ENCODE data around the gene MSH2.
"Not testable (repeated sequence)": the region's sequence is repeated elsewhere in the genome, so short reads cannot be mapped to it uniquely, and the experiment has no call there.

Gene MSH2

DNA sequence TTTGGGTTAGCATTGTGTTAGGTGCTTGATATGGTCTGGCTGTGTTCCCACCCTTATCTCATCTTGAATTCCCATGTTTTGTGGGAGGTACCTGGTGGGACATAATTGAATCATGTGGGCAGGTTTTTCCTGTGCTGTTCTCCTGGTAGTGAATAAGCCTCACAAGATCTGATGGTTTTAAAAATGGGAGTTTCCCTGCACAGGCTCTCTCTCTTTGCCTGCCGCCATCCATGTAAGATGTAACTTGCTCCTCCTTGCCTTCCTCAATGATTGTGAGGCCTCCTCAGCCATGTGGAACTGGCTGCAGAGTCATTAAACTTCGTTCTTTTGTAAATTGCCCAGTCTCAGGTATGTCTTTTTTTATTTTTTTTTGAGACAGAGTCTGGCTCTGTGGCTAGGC is 2.8 kb downstream of the MSH2 start:
- H3K27me3 ChIP-seq, result no peaks in the 10 kb centered on the region
- H3K4me3 ChIP-seq, result no peak overlapping the region
- H3K9me3 ChIP-seq, result peaks cover 30% of the 10 kb centered on the region
- H3K27ac ChIP-seq, result no peak overlapping the region
- H3K36me3 ChIP-seq, result peaks cover 54% of the 10 kb centered on the region
- H3K4me2 ChIP-seq, result no peak overlapping the region
- no peak overlapping the region for H3K9ac ChIP-seq
- no peak for TF ChIP-seq Cebpa-rat (IDR thresholded peaks at IDR 0.05)
- peaks cover 19% of the 10 kb centered on the region for H4K20me1 ChIP-seq
- H3K4me1 ChIP-seq, result peaks cover 21% of the 10 kb centered on the region

DNA sequence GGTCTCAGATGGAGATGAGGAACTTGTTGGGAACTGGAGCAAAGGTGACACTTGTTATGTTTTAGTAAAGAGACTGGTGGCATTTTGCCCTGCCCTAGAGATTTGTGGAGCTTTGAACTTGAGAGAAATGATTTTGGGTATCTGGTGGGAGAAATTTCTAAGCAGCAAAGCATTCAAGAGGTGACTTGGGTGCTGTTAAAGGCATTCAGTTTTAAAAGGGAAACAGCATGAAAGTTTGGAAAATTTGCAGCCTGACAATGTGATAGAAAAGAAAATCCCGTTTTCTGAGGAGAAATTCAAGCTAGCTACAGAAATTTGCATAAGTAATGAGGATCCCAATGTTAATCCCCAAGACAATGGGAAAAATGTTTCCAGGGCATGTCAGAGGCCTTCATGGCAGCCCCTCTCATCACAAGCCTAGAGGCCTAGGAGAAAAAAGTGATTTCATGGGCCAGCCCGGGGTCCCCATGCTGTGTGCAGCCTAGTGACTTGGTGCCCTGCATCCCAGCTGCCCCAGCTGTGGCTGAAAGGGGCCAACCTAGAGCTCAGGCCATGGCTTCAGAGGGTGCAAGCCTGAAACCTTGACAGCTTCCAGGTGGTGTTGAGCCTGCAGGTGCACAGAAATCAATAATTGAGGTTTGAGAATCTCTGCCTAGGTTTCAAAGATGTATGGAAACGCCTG is 3.8 kb downstream of the MSH2 start:
- Histone ChIP-seq H3K4me1 (peaks cover 21% of the 10 kb centered on the region), H3K9me3 (peaks cover 30% of the 10 kb centered on the region), H3K36me3 (peaks cover 65% of the 10 kb centered on the region), H4K20me1 (peaks cover 19% of the 10 kb centered on the region)
- not testable (repeated sequence) for H3K9ac ChIP-seq, H3K4me3 ChIP-seq, H3K27me3 ChIP-seq, H3K4me2 ChIP-seq, H3K27ac ChIP-seq

DNA sequence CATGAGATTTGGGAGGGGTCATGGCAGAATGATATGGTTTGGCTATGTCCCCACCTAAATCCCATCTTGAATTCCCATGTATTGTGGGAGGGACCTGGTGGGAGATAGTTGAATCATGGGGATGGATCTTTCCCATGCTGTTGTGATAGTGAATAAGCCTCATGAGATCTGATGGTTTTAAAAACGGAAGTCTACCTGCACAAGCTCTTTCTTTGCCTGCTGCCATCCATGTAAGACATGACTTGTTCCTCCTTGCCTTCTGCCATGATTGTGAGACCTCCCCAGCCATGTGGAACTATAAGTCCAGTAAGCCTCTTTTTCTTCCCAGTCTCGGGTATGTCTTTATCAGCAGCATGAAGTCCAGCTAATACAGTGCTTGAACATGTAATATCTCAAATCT is 5.0 kb downstream of the MSH2 start:
- Histone ChIP-seq H3K36me3 (peaks cover 76% of the 10 kb centered on the region), H4K20me1 (peaks cover 19% of the 10 kb centered on the region), H3K9me3 (peaks cover 30% of the 10 kb centered on the region), H3K4me1 (peaks cover 13% of the 10 kb centered on the region)
- not testable (repeated sequence) for H3K4me2 ChIP-seq, H3K4me3 ChIP-seq, H3K27me3 ChIP-seq, H3K27ac ChIP-seq, H3K9ac ChIP-seq

DNA sequence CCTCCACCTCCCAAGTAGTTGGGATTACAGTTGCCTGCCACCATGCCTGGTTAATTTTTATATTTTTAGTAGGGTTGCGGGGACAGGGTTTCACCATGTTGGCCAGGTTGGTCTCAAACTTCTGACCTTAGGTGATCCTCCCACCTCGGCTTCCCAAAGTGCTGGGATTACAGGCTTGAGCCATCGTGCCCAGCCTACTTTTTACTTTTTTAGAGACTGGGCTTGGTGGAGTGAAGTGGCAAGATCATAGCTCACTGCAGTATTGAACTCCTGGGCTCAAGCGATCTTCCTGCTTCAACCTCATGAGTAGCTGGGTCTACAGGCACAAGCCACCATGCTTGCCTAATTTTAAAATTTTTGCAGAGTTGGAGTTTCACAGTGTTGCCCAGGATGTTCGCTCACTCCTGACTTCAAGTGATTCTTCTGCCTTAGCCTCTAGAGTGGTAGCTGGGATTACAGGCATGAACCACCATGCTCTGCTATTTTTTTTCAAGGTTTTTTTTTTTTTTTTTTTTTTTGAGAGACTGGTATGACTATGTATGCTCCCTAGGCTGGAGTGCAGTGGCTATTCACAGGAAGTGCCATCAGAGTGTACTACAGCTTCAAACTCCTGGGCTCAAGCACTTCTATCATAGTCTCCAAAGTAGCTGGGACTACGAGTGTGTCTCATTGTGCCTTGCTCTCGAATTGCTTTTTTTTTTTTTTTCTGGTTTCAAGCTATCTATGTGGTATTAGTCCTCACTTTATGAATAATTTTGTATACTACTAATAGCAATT is 11.9 kb downstream of the MSH2 start:
- TF ChIP-seq Cebpa-rat (IDR thresholded peaks at IDR 0.05), result no peak
- Histone ChIP-seq H3K4me2 (no peak overlapping the region), H3K36me3 (peaks cover 95% of the 10 kb centered on the region), H3K9ac (no peak overlapping the region), H3K4me1 (no peaks in the 10 kb centered on the region), H3K9me3 (no peaks in the 10 kb centered on the region), H4K20me1 (no peaks in the 10 kb centered on the region; the same call in 1 of the 2 replicates), H3K4me3 (no peak overlapping the region), H3K27ac (no peak overlapping the region), H3K27me3 (no peaks in the 10 kb centered on the region)

DNA sequence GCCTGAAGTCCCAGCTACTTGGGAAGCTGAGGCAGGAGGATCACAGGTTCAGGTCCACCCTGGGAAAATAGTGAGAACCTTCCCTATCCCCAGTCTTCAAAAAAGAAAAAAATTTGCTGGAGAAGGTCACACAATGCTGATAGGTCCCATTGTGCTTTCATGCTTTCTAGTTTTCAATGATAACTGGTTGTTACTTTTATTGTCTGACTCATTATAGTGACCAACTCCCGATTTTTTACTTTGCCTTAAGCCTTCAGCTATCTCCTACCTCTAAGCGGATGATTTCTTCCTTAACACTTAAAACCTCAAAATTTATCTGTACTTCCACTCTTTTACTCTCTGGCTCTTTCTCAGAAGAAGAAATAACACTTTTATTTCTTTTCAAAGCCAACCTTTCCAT is 17.3 kb downstream of the MSH2 start:
- Histone ChIP-seq H3K9me3 (no peaks in the 10 kb centered on the region), H3K9ac (no peak overlapping the region), H3K4me2 (no peak overlapping the region), H4K20me1 (no peaks in the 10 kb centered on the region; the same call in 1 of the 2 replicates), H3K4me1 (no peaks in the 10 kb centered on the region), H3K27ac (no peak overlapping the region), H3K36me3 (peaks cover 93% of the 10 kb centered on the region), H3K27me3 (no peaks in the 10 kb centered on the region), H3K4me3 (no peak overlapping the region)
- TF ChIP-seq Cebpa-rat (IDR thresholded peaks at IDR 0.05), result no peak

DNA sequence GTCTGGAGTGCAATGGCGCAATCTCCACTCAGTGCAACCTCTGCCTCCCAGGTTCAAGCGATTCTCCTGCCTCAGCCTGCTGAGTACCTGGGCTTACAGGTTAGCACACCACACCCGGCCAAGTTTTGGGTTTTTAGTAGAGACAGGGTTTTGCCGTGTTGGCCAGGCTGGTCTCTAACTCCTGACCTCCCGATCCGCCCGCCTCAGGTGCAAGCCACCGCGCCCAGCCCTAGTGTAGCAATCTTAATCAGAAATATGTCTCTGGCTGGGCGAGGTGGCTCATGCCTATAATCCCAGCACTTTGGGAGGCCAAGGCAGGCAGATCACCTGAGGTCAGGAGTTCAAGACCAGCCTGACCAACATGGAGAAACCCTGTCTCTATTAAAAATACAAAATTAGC is 17.7 kb downstream of the MSH2 start:
- H3K4me2 ChIP-seq, H3K9me3 ChIP-seq, H3K27ac ChIP-seq, H4K20me1 ChIP-seq, H3K4me1 ChIP-seq, H3K9ac ChIP-seq, H3K4me3 ChIP-seq, H3K27me3 ChIP-seq: not testable (repeated sequence)
- H3K36me3 ChIP-seq, result peaks cover 93% of the 10 kb centered on the region

DNA sequence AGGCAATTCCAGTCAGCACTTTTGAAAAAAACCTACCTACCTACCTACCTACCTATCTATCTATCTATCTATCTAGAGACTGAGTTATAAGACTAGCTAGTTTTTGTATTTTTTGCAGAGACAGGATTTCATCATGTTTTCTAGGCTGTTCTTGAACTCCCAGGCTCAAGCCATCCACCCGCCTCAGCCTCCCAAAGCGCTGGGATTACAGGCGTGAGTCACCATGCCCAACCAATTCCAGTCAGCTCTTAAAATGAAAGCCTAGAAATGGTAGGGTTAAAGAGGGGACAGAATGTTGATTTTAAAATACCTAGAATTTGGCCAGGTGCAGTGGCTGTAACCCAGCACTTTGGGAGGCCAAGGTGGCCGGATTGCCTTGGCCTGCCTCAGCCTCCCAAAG is 19.1 kb downstream of the MSH2 start:
- Histone ChIP-seq H3K27ac (no peak overlapping the region), H3K9me3 (no peaks in the 10 kb centered on the region), H3K4me2 (no peak overlapping the region), H3K4me3 (no peak overlapping the region), H4K20me1 (no peaks in the 10 kb centered on the region; the same call in 1 of the 2 replicates), H3K27me3 (no peaks in the 10 kb centered on the region), H3K9ac (no peak overlapping the region), H3K36me3 (peaks cover 97% of the 10 kb centered on the region), H3K4me1 (no peaks in the 10 kb centered on the region)
- TF ChIP-seq Cebpa-rat (IDR thresholded peaks at IDR 0.05), result no peak

DNA sequence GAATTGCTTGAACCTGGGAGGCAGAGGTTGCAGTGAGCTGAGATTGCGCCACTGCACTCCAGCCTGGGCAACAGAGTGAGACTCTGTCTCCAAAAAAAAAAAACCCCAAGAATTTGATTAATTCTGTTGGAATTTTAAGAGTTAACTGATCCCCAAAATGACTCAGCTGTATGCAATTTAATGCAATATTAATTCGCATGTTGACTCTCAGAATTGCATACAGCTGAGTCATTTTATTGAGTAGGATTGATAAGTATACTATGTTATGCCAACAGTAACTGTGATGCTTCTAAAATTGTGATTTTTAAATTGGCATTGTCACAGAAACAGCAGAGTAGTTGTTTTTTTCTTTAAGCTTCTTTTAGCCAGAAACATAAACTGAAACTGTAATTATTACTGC is 19.6 kb downstream of the MSH2 start:
- Histone ChIP-seq H3K9ac (no peak overlapping the region), H3K36me3 (peaks cover 97% of the 10 kb centered on the region), H3K27ac (no peak overlapping the region), H3K4me2 (no peak overlapping the region), H3K4me1 (no peaks in the 10 kb centered on the region), H3K9me3 (no peaks in the 10 kb centered on the region), H3K27me3 (no peaks in the 10 kb centered on the region), H3K4me3 (no peak overlapping the region), H4K20me1 (no peaks in the 10 kb centered on the region; the same call in 1 of the 2 replicates)
- TF ChIP-seq Cebpa-rat (IDR thresholded peaks at IDR 0.05), result no peak

DNA sequence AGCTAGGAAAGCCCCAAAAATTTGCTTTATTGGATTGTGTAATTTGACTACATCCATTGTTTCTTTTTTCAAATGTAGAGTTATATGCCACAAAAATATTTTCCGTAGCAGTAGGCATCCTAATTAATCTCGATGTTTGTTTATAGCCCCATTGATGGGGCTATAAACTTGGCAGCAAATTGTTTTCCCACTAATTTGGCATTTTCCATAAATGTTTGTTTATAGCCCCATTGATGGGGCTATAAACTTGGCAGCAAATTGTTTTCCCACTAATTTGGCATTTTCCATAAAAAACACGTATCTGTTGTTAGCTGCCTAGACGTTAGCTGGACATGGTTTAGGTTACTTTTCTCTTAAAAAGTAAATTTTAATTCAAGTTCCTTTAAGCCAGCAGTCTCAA is 23.8 kb downstream of the MSH2 start:
- Histone ChIP-seq H3K4me1 (no peaks in the 10 kb centered on the region), H4K20me1 (no peaks in the 10 kb centered on the region; the same call in 1 of the 2 replicates), H3K4me3 (no peak overlapping the region), H3K27me3 (no peaks in the 10 kb centered on the region), H3K4me2 (no peak overlapping the region), H3K9ac (no peak overlapping the region), H3K27ac (no peak overlapping the region), H3K9me3 (peaks cover 18% of the 10 kb centered on the region), H3K36me3 (peaks cover 99% of the 10 kb centered on the region)
- TF ChIP-seq Cebpa-rat (IDR thresholded peaks at IDR 0.05), result no peak

DNA sequence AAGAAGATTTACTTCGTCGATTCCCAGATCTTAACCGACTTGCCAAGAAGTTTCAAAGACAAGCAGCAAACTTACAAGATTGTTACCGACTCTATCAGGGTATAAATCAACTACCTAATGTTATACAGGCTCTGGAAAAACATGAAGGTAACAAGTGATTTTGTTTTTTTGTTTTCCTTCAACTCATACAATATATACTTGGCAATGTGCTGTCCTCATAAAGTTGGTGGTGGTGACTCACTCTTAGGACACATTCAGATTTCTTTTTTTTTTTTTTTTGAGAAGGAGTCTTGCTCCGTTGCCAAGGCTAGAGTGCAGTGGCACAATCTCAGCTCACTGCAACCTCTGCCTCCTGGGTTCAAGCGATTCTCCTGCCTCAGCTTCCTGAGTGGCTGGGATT is 26.8 kb downstream of the MSH2 start:
- H3K4me3 ChIP-seq, result no peak overlapping the region
- peaks cover 98% of the 10 kb centered on the region for H3K36me3 ChIP-seq
- H4K20me1 ChIP-seq, result no peaks in the 10 kb centered on the region
- no peak for TF ChIP-seq Cebpa-rat (IDR thresholded peaks at IDR 0.05)
- H3K4me2 ChIP-seq, result no peak overlapping the region
- H3K9ac ChIP-seq, result no peak overlapping the region
- peaks cover 38% of the 10 kb centered on the region for H3K9me3 ChIP-seq
- H3K27me3 ChIP-seq, result no peaks in the 10 kb centered on the region
- H3K4me1 ChIP-seq, result no peaks in the 10 kb centered on the region
- H3K27ac ChIP-seq, result no peak overlapping the region

DNA sequence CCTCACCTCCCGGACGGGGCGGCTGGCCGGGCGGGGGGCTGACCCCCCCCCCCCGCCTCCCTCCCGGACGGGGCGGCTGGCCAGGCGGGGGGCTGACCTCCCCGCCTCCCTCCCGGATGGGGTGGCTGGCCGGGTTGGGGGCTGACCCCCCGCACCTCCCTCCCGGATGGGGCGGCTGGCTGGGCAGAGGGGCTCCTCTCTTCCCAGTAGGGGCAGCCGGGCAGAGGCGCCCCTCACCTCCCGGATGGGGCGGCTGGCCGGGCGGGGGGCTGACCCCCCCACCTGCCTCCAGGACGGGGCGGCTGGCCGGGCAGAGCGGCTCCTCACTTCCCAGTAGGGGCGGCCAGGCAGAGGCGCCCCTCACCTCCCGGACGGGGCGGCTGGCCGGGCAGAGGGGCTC is 30.1 kb downstream of the MSH2 start:
- H4K20me1 ChIP-seq, H3K9ac ChIP-seq, H3K27ac ChIP-seq, H3K4me3 ChIP-seq, H3K27me3 ChIP-seq, H3K4me2 ChIP-seq: not testable (repeated sequence)
- H3K9me3 ChIP-seq, result peaks cover 38% of the 10 kb centered on the region
- H3K36me3 ChIP-seq, result peaks cover 85% of the 10 kb centered on the region
- H3K4me1 ChIP-seq, result peaks cover 15% of the 10 kb centered on the region; the same call in 1 of the 2 replicates

DNA sequence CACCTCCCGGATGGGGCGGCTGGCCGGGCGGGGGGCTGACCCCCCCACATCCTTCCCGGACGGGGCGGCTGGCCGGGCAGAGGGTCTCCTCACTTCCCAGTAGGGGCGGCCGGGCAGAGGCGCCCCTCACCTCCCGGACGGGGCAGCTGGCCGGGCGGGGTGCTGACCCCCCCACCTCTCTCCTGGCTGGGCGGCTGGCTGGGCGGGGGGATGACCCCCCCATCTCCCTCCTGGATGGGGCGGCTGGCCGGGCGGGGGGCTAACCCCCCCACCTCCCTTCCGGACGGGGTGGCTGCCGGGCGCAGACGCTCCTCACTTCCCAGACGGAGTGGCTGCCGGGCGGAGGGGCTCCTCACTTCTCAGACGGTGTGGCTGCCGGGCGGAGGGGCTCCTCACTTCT is 30.5 kb downstream of the MSH2 start:
- H3K4me1 ChIP-seq, result peaks cover 16% of the 10 kb centered on the region; the same call in 1 of the 2 replicates
- H3K27me3 ChIP-seq, H3K27ac ChIP-seq, H3K9ac ChIP-seq, H4K20me1 ChIP-seq, H3K4me3 ChIP-seq, H3K4me2 ChIP-seq: not testable (repeated sequence)
- H3K36me3 ChIP-seq, result peaks cover 84% of the 10 kb centered on the region
- H3K9me3 ChIP-seq, result peaks cover 38% of the 10 kb centered on the region

Data from BLaER1 (cell line).